Neutrophil (primary cell): ENCODE results near the gene PKD2.
A peak's percentile ranks its signal among the peaks of the same experiment; 100 is the strongest.

Experiments used
- H3K27ac ChIP-seq: fragments of 200-600 bp; sonication (generic); 2 replicates; pipeline ENCODE4 v1.5.1; 2016; ENCODE audit warnings: mild to moderate bottlenecking, moderate library complexity
- H3K27me3 ChIP-seq: fragments of 200-600 bp; sonication (generic); 2 replicates; pipeline ENCODE4 v1.6.0; 2016; ENCODE audit warnings: mild to moderate bottlenecking
- H3K36me3 ChIP-seq: fragments of 200-600 bp; sonication (generic); 2 replicates; pipeline ENCODE4 v1.5.1; 2017
- H3K4me1 ChIP-seq, 2 experiments: fragments of 200-600 bp in 1 of 2; sonication (generic) in 1 of 2; 1 replicate in 1 of 2; 2 replicates in 1 of 2; pipeline versions ENCODE4 v1.5.1 to v1.6.1; 2013 to 2016; ENCODE audit warnings: low read depth in 1 of 2, low read length in 1 of 2, mild to moderate bottlenecking in 1 of 2, moderate library complexity in 1 of 2; ENCODE audit not compliant: control insufficient read depth in 1 of 2, insufficient read depth in 1 of 2
- H3K4me3 ChIP-seq, 2 experiments: fragments of 200-600 bp in 1 of 2; sonication (generic) in 1 of 2; 1 replicate in 1 of 2; 2 replicates in 1 of 2; pipeline ENCODE4 v1.5.1; 2013 to 2016; ENCODE audit warnings: low read depth in 1 of 2, low read length in 1 of 2, mild to moderate bottlenecking in 1 of 2, moderate library complexity in 1 of 2
- H3K9me3 ChIP-seq: fragments of 200-600 bp; sonication (generic); 2 replicates; pipeline ENCODE4 v1.5.1; 2016
- TF ChIP-seq, protein P1 (sequence below): fragments of 200-600 bp; sonication (generic); IDR thresholded peaks from 2 replicates; pipeline ENCODE4 v1.5.1; 2016; ENCODE audit warnings: antibody characterized with exemption

Gene PKD2

DNA sequence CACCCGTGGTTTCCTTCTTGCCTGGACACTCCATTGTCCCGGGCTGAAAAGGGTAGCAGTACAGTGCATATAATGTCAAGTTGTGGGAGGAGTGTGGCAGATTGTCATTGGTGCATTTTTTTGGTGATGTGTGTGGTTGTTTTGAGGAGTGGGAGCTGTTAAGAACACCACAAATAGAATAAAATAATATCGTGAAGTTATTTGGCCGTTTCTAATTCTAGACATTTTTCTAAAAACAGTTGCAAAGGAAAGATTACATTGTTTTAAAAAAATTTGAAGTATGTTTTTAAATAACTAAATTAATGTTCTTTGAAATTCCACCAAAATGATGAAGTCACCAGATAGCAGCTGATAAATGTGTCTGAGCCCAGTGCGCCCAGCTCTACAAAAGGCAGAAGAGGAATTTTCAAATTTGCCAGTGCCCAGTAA lies 1.3 kb downstream of the PKD2 start:
- peak overlapping the region; percentile 69 to 77 for H3K4me3 ChIP-seq
- no peak overlapping the region for H3K27ac ChIP-seq
- no peaks in the 10 kb centered on the region for H3K9me3 ChIP-seq
- peaks cover 45 to 50% of the 10 kb centered on the region in 2 experiments for H3K4me1 ChIP-seq
- peaks cover 18% of the 10 kb centered on the region for H3K27me3 ChIP-seq
- H3K36me3 ChIP-seq: no peaks in the 10 kb centered on the region
- TF ChIP-seq, protein P1, sequence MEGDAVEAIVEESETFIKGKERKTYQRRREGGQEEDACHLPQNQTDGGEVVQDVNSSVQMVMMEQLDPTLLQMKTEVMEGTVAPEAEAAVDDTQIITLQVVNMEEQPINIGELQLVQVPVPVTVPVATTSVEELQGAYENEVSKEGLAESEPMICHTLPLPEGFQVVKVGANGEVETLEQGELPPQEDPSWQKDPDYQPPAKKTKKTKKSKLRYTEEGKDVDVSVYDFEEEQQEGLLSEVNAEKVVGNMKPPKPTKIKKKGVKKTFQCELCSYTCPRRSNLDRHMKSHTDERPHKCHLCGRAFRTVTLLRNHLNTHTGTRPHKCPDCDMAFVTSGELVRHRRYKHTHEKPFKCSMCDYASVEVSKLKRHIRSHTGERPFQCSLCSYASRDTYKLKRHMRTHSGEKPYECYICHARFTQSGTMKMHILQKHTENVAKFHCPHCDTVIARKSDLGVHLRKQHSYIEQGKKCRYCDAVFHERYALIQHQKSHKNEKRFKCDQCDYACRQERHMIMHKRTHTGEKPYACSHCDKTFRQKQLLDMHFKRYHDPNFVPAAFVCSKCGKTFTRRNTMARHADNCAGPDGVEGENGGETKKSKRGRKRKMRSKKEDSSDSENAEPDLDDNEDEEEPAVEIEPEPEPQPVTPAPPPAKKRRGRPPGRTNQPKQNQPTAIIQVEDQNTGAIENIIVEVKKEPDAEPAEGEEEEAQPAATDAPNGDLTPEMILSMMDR: no peak

DNA sequence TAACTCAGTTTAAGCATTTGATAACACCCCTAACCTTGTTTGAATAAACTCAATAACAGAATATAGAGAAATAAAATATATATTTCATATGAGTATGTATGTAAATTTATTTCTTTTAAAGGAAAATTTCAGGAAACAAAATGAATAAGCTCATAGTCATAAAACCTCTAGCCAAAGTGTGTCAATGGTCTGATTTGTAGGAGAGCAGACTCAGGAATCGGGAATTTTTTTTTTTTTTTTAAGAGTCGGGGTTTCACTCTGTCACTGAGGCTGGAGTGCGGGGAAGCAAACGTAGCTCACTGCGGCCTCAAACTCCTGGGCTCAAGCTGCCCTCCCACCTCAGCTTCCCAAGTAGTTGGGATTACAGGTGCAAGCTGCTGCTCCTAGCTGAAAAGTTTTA lies 2.4 kb downstream of the PKD2 start:
- Histone ChIP-seq H3K9me3 (no peaks in the 10 kb centered on the region), H3K27me3 (peaks cover 18% of the 10 kb centered on the region), H3K36me3 (no peaks in the 10 kb centered on the region), H3K4me1 (peaks cover 45 to 50% of the 10 kb centered on the region in 2 experiments), H3K27ac (no peak overlapping the region), H3K4me3 (no peak overlapping the region)
- TF ChIP-seq, protein P1: no peak

DNA sequence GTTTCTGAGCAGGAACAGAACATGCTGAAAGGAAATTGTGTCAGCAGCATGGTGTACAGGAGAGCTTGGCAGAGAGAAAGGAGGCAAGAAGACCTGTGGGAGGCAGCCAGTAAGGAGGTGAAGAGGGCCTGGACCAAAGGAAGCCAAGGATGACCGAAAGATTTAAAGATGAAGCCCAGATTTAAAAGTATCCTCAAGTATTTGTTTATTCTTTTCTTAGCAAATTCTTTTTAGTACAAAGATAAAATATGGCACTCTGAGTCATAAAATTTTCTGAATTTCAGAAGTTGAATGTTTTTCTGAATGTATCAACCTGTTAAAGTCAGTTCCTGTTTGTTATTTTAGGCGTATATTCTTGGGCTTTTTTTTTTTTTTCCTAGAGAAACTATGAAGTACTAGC lies 3.5 kb downstream of the PKD2 start:
- peaks cover 18% of the 10 kb centered on the region for H3K27me3 ChIP-seq
- H3K36me3 ChIP-seq: no peaks in the 10 kb centered on the region
- H3K27ac ChIP-seq: peak overlapping the region; percentile 21
- no peak overlapping the region for H3K4me3 ChIP-seq
- TF ChIP-seq, protein P1: no peak
- peaks cover 45 to 50% of the 10 kb centered on the region in 2 experiments for H3K4me1 ChIP-seq
- no peaks in the 10 kb centered on the region for H3K9me3 ChIP-seq

DNA sequence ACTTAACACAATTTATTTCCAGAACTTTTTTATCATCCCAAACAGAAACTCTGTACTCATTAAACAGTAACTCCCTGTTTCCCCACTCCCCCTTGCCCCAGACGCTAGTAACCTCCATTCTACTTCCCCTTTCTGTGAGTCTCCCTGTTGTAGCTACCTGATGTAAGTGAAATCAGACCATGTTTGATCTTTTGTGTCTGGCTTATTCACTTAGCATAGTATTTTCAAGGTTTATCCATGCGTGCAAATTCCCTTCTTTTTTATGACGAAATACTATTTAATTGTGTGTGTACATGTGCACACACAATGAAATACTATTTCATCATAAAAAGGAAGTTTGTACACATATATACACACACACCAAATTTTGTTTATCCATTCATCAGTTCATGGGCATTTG lies 5.2 kb downstream of the PKD2 start:
- Histone ChIP-seq H3K4me1 (peaks cover 45 to 46% of the 10 kb centered on the region in 2 experiments), H3K9me3 (no peaks in the 10 kb centered on the region), H3K4me3 (peak overlapping the region in 1 of 2 experiments; percentile 20)

DNA sequence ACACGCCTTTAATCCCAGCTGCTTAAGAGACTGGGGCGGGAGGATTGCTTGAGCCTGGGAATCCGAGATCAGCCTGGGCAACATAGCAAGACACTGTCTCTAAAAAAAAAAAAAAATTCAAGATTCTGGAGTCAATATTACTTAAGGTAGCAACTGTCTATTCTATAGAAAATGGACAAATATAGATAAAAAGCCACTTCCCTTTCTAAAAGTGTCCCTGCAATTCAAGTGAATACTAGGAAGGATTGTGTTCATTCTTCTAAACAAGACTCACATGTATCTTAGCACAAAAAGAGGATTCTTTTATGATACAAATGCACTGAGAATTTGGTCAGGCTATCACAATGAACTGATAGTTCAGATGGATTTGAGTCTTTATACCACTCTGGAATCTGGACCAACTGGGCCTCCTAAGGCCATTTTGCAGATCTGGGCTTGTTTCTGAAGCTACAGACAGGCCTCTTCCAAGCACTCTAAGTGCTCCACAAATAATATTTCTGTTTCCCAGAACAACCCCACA lies 7.0 kb downstream of the PKD2 start:
- H3K27ac ChIP-seq: no peak overlapping the region
- H3K4me3 ChIP-seq: no peak overlapping the region
- peaks cover 32 to 39% of the 10 kb centered on the region in 2 experiments for H3K4me1 ChIP-seq
- no peaks in the 10 kb centered on the region for H3K36me3 ChIP-seq
- TF ChIP-seq, protein P1: no peak
- H3K27me3 ChIP-seq: no peaks in the 10 kb centered on the region
- H3K9me3 ChIP-seq: no peaks in the 10 kb centered on the region

More for the DNA sequence above, 5.2 kb downstream of the PKD2 start:
- TF ChIP-seq, protein P1: no peak
- Histone ChIP-seq H3K36me3 (no peaks in the 10 kb centered on the region), H3K27me3 (peaks cover 6% of the 10 kb centered on the region), H3K27ac (peak overlapping the region; percentile 60)
